Fibroblast of villous mesenchyme (primary cell): Measurements from ENCODE around the gene PHETA1. TPM values are rescaled to one million over a fixed set of nuclear protein-coding genes. Genes with fewer than 3 reads are reported as not detected.

ENCODE experiments used
- DNase-seq: peaks from one replicate; pipeline ENCODE4 v3.0.0-alpha.2; 2010; ENCODE audit warnings: low read depth
- H3K4me3 ChIP-seq: 2 replicates; pipeline ENCODE4 v1.5.1; 2011; ENCODE audit warnings: low read depth, mild to moderate bottlenecking, low read length
- CTCF ChIP-seq: IDR thresholded peaks from 2 replicates; pipeline ENCODE4 v1.5.1; 2012; ENCODE audit warnings: low read depth, mild to moderate bottlenecking, low read length; ENCODE audit not compliant: insufficient read depth
- total RNA-seq: library from RNA; depleted of rRNA; stranded (reverse); fragments of >200 nt; gene quantifications from 2 replicates; pipeline ENCODE4 v1.2.3, GENCODE V29; 2012

PHETA1 gene
- total RNA-seq, 1 donor: 15.5 TPM

GRCh38 chr12:111409403-111409779 lies 40.5 kb upstream of the PHETA1 start:
- DNase-seq: no peak
- H3K4me3 ChIP-seq: peak overlapping the region; percentile 27
- no peak for TF ChIP-seq CTCF

GRCh38 chr12:111408686-111409402 lies 39.9 kb upstream of the PHETA1 start:
- DNase-seq: no peak
- H3K4me3 ChIP-seq: peak overlapping the region; percentile 27
- TF ChIP-seq CTCF: no peak

- H3K4me3 ChIP-seq: peak overlapping the region; percentile 82
- DNase-seq: no peak
- no peak for TF ChIP-seq CTCF
These were observed 39.2 kb upstream of the PHETA1 start for GRCh38 chr12:111408116-111408440.

GRCh38 chr12:111407377-111408115 lies 38.7 kb upstream of the PHETA1 start:
- TF ChIP-seq CTCF: no peak
- peak overlapping the region; percentile 82 for H3K4me3 ChIP-seq
- DNase-seq: no peak

GRCh38 chr12:111406474-111407376 lies 37.8 kb upstream of the PHETA1 start:
- DNase-seq: peak; percentile 27
- H3K4me3 ChIP-seq: peak overlapping the region; percentile 82
- TF ChIP-seq CTCF: no peak

- DNase-seq: no peak
These were observed 37.1 kb upstream of the PHETA1 start, which contains the start of gene SH2B3 for GRCh38 chr12:111405859-111406473. Gene SH2B3, plus strand, starts transcription at chr12:111405923. Its CDS starts 12,223 bp downstream, at chr12:111418146.

More at GRCh38 chr12:111405859-111406473, 37.1 kb upstream of the PHETA1 start, which contains the start of gene SH2B3:
- peak within 1 kb of the TSS; percentile 82 for H3K4me3 ChIP-seq
- no peak for TF ChIP-seq CTCF
